Natural killer cell (primary cell): Measurements from ENCODE around the gene MMEL1. TPM values are rescaled to one million over a fixed set of nuclear protein-coding genes. Genes with fewer than 3 reads are reported as not detected.
A peak's percentile ranks its signal among the peaks of the same experiment; 100 is the strongest.

Experiments
- ATAC-seq, 3 donors: fragments of 150-1000 bp in 2 of 3; fragments of 200-7000 bp in 1 of 3; cut with Tn5 transposase; 1 replicate in 1 of 3; 2 replicates in 2 of 3; pipeline ENCODE4 v1.10.0; 2021; ENCODE audit warnings: mild to moderate bottlenecking in 2 of 3, moderate library complexity in 2 of 3
- DNase-seq, 2 donors: peaks; one replicate each; pipeline versions ENCODE4 v3.0.0 to v3.0.0-alpha.2; 2013 to 2021; ENCODE audit warnings: mixed read lengths in 1 of 2
- H3K27ac ChIP-seq: one replicate; pipeline ENCODE4 v1.5.1; 2013; ENCODE audit warnings: mild to moderate bottlenecking, low read length
- H3K27me3 ChIP-seq: one replicate; pipeline ENCODE4 v1.6.1; 2013; ENCODE audit warnings: low read length; ENCODE audit not compliant: control insufficient read depth, insufficient read depth
- H3K36me3 ChIP-seq: one replicate; pipeline ENCODE4 v1.6.1; 2013; ENCODE audit warnings: low read length; ENCODE audit not compliant: control insufficient read depth, insufficient read depth
- H3K4me1 ChIP-seq: one replicate; pipeline ENCODE4 v1.6.1; 2013; ENCODE audit warnings: low read length; ENCODE audit not compliant: control insufficient read depth, insufficient read depth
- H3K4me3 ChIP-seq: one replicate; pipeline ENCODE4 v1.5.1; 2013; ENCODE audit warnings: low read length
- H3K9me3 ChIP-seq: one replicate; pipeline ENCODE4 v1.6.1; 2013; ENCODE audit warnings: low read length; ENCODE audit not compliant: control insufficient read depth, insufficient read depth
- H3K27ac Mint-ChIP-seq, 2 donors: one replicate each; pipeline ENCODE4 v1.8.0; 2022; ENCODE audit warnings: mild to moderate bottlenecking in 2 of 2, mixed read lengths in 2 of 2, moderate library complexity in 1 of 2
- H3K27me3 Mint-ChIP-seq, 2 donors: one replicate each; pipeline ENCODE4 v1.8.0; 2022; ENCODE audit warnings: low read depth in 2 of 2, mixed read lengths in 2 of 2
- H3K36me3 Mint-ChIP-seq: one replicate; pipeline ENCODE4 v1.8.0; 2022; ENCODE audit warnings: mixed read lengths
- H3K4me1 Mint-ChIP-seq, 2 donors: one replicate each; pipeline ENCODE4 v1.8.0; 2022; ENCODE audit warnings: mixed read lengths in 2 of 2
- H3K4me3 Mint-ChIP-seq: one replicate; pipeline ENCODE4 v1.8.0; 2022; ENCODE audit warnings: mild to moderate bottlenecking, moderate library complexity, mixed read lengths
- H3K9me3 Mint-ChIP-seq, 2 donors: one replicate each; pipeline ENCODE4 v1.8.0; 2022; ENCODE audit warnings: mixed read lengths in 2 of 2
- WGBS: methylation state at CpG from one replicate; pipeline ENCODE4 v1.1.7; 2013; ENCODE audit warnings: missing lambda C conversion rate; ENCODE audit not compliant: insufficient coverage; 5-methylcytosine and 5-hydroxymethylcytosine counted together
- intact Hi-C: fragments of 100-400 bp; cut with micrococcal nuclease; formaldehyde crosslinking; loops from one replicate; pipeline ENCODE4 v1.14.2; 2022
- total RNA-seq, 4 donors: library from RNA; stranded (reverse); fragments of 120-200 nt in 1 of 4; gene quantifications; one replicate each; pipeline versions ENCODE4 v1.2.3 to v1.2.4, GENCODE V29; 2013 to 2022
- TF ChIP-seq, protein P1 (sequence below): fragments of 200-600 bp; IDR thresholded peaks from one replicate; pipeline ENCODE4 v1.8.0; 2022; ENCODE audit warnings: antibody characterized with exemption

The MMEL1 gene
- total RNA-seq, 3 donors from 2014 or later (not counting 1 experiment from before 2014, with no cell fraction given) = 1.3 to 2.0 TPM; not detected in 1

DNA sequence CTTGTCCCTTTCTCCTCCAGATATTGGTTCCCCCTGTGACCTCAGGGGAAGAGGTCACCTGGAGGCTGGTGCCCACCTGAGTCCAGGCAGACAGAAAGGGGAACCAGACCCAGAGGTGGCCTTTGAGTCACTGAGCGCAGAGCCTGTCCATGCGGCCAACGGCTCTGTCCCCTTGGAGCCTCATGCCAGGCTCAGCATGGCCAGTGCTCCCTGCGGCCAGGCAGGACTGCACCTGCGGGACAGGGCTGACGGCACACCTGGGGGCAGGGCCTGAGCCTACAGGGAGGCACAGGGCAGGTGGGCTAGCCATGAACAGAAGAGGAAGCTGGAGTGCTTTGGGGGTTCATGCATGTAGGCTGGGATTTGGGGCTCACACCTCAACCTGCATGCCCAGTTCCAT, 74.0 kb downstream of the MMEL1 start:
- H3K4me3 ChIP-seq = no peak overlapping the region
- TF ChIP-seq, protein P1, sequence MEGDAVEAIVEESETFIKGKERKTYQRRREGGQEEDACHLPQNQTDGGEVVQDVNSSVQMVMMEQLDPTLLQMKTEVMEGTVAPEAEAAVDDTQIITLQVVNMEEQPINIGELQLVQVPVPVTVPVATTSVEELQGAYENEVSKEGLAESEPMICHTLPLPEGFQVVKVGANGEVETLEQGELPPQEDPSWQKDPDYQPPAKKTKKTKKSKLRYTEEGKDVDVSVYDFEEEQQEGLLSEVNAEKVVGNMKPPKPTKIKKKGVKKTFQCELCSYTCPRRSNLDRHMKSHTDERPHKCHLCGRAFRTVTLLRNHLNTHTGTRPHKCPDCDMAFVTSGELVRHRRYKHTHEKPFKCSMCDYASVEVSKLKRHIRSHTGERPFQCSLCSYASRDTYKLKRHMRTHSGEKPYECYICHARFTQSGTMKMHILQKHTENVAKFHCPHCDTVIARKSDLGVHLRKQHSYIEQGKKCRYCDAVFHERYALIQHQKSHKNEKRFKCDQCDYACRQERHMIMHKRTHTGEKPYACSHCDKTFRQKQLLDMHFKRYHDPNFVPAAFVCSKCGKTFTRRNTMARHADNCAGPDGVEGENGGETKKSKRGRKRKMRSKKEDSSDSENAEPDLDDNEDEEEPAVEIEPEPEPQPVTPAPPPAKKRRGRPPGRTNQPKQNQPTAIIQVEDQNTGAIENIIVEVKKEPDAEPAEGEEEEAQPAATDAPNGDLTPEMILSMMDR = no peak
- DNase-seq (no peak), ATAC-seq (no peak)
- H3K36me3 ChIP-seq = peaks cover 53% of the 10 kb centered on the region
- Mint-ChIP-seq H3K27ac (peak overlapping the region; percentile 96 to 99), H3K4me3 (peak overlapping the region; percentile 81), H3K9me3 (no peaks in the 10 kb centered on the region), H3K36me3 (no peaks in the 10 kb centered on the region), H3K4me1 (peaks cover 19 to 55% of the 10 kb centered on the region in 2 donors), H3K27me3 (no peaks in the 10 kb centered on the region)
- H3K27me3 ChIP-seq = no peaks in the 10 kb centered on the region
- intact Hi-C loops = no loop called here
- WGBS = 96% methylated on average over 6 of the region's 6 CpGs
- H3K4me1 ChIP-seq = peaks cover 46% of the 10 kb centered on the region
- H3K9me3 ChIP-seq = no peaks in the 10 kb centered on the region
- H3K27ac ChIP-seq = no peak overlapping the region

DNA sequence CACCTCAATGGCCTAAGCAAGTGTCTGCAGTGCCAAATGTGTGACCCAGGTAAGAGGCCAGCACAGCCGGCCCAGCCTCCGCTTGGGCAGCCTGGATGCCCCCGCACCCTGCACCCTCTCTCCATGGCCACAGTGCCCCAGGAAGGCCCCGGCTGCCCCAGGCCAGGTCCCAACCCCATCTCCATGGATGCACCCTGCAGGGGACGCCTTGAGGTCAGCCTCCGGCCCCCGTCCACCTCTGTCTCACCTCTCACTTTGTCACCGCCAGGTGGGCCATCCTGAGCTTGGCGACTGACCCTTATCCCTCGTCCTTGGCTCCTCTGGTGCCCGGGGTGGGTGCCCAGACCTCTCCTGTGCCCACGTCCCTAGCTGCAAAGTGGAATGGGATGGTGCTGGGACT, 74.4 kb downstream of the MMEL1 start:
- intact Hi-C loops = no loop called here
- H3K4me1 ChIP-seq = peaks cover 46% of the 10 kb centered on the region
- Mint-ChIP-seq H3K27me3 (no peaks in the 10 kb centered on the region), H3K4me1 (peaks cover 19 to 58% of the 10 kb centered on the region in 2 donors), H3K27ac (peak overlapping the region; percentile 96 to 99), H3K4me3 (peak overlapping the region; percentile 81), H3K9me3 (no peaks in the 10 kb centered on the region), H3K36me3 (no peaks in the 10 kb centered on the region)
- no peak for ATAC-seq
- DNase-seq = no peak
- no peaks in the 10 kb centered on the region for H3K27me3 ChIP-seq
- H3K4me3 ChIP-seq = no peak overlapping the region
- 94% methylated on average over 12 of the region's 12 CpGs for WGBS
- TF ChIP-seq, protein P1 = no peak
- H3K9me3 ChIP-seq = no peaks in the 10 kb centered on the region
- H3K27ac ChIP-seq = no peak overlapping the region
- peaks cover 48% of the 10 kb centered on the region for H3K36me3 ChIP-seq

DNA sequence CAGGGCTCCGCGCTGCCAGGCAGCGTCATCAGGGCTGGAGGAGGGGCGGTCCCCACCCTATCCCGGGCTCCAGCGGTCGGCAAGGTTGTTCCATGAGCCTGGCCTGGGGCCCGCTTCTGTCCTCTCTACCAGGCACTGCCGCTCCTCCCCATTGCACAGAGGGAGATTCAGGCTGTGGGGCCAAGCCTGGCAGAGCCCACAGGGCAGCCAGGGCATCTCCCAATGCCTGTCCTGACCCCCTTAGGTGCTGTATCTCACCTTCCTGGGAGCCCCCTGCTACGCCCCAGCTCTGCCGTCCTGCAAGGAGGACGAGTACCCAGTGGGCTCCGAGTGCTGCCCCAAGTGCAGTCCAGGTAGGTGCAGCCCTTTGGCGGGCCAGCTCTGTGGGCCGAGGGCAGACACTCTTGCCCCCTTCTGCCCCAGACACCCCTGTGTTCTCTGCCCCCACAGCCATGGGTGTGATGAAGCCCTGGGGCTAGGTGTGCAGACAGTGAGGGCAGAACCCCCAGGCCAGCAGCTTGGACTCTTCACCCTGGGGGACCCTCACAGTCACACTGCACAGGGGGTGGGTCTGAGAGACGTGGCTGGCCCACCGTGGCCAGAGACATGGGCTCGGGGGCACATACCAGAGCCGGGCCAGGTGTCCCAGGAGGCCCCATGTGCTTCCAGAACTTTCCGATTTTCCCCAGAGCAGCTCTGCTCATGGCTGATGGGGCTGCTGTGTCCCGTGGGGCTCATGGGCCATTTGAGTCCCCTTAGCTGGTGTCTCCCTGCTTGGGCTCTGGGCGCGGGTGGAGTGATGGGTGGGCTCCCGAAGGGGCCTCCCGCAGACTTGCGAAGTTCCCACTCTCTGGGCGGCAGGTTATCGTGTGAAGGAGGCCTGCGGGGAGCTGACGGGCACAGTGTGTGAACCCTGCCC, 75.1 kb downstream of the MMEL1 start:
- no peaks in the 10 kb centered on the region for H3K9me3 Mint-ChIP-seq
- TF ChIP-seq, protein P1 = no peak
- no peaks in the 10 kb centered on the region for H3K36me3 Mint-ChIP-seq
- H3K27ac Mint-ChIP-seq = peak overlapping the region; percentile 96 to 99
- Histone ChIP-seq H3K36me3 (peaks cover 43% of the 10 kb centered on the region), H3K9me3 (no peaks in the 10 kb centered on the region), H3K27me3 (no peaks in the 10 kb centered on the region), H3K4me3 (peak overlapping the region; percentile 80), H3K27ac (peak overlapping the region; percentile 97), H3K4me1 (peaks cover 46% of the 10 kb centered on the region)
- no peak for ATAC-seq
- 81% methylated on average over 30 of the region's 30 CpGs for WGBS
- no peaks in the 10 kb centered on the region for H3K27me3 Mint-ChIP-seq
- H3K4me3 Mint-ChIP-seq = peak overlapping the region; percentile 94
- DNase-seq = no peak
- H3K4me1 Mint-ChIP-seq = peaks cover 19 to 58% of the 10 kb centered on the region in 2 donors
- intact Hi-C loops = loop anchor here (2.0 kb wide), 1 partner anchor 27 kb away; no protein-coding TSS in a partner anchor
